ENCODE results near the gene SMPD3.

The SMPD3 gene

DNA sequence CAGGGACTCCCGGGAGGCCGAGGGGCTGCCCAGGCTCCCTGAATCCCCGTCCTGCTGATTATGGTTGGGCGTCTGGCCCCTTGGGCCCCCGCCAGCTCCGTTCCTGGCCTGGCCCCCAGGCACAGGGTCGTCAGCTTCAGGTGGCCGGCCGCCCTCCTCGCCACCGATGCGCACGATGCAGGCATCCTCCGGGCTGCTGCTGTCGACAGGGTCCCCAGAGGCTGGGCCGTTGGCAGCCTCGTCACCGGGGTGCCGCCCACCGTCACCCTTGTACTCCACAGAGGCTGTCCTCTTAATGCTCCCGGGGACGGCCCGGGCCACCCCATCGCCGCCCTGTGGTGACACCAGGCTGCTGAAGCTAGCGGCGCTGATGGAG is 77.0 kb downstream of the SMPD3 start:
- no peaks in the 10 kb centered on the region for H3K9me3 ChIP-seq (ENCODE audit: low read length)
- no peaks in the 10 kb centered on the region for H3K36me3 ChIP-seq (ENCODE audit: insufficient read depth, low read length)
- H2AFZ ChIP-seq (ENCODE audit: low read depth, low read length), result no peak overlapping the region
- no peak overlapping the region for H3K4me3 ChIP-seq (ENCODE audit: low read length)
- peaks cover 10% of the 10 kb centered on the region for H3K4me1 ChIP-seq (ENCODE audit: insufficient read depth, low read length)
- no peaks in the 10 kb centered on the region for H3K27me3 ChIP-seq (ENCODE audit: insufficient read depth, low read length)

DNA sequence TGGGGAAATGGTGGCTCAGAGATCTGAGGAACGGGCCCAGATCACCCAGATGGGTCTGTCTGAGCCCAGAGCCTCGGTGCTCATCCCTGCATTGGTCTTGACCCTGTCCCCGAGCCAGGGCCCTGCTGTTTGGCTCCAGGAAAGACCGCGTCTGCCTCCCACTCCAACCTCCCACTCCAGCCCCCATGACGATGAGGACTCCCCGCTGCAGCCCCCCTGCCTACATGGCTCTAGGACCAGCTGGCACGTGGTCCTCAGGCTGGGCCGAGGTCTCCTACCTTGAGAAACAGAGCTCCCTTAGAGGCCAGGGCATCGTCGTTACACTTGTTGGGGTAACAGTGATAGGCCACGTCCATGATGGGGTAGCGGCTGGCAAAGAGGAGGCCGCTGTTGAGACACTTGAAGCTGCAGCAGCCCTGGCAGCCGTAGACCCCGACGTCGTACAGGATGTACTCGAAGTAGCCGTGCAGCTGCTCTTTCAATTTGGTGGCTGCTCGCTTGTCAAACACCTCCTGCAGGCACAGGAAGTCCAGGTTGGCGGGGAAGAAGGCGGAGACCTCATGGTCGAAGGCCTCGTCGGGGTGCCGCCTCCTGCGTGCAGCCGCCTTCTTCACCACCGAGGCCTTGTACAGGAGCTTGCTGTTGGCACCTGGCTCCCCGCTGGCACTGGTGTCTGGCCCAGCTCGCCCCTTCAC is 77.6 kb downstream of the SMPD3 start:
- no peak overlapping the region for H2AFZ ChIP-seq (ENCODE audit: low read depth, low read length)
- no peaks in the 10 kb centered on the region for H3K36me3 ChIP-seq (ENCODE audit: insufficient read depth, low read length)
- no peaks in the 10 kb centered on the region for H3K27me3 ChIP-seq (ENCODE audit: insufficient read depth, low read length)
- H3K4me1 ChIP-seq (ENCODE audit: insufficient read depth, low read length), result peaks cover 9% of the 10 kb centered on the region
- no peaks in the 10 kb centered on the region for H3K9me3 ChIP-seq (ENCODE audit: low read length)
- no peak overlapping the region for H3K4me3 ChIP-seq (ENCODE audit: low read length)

DNA sequence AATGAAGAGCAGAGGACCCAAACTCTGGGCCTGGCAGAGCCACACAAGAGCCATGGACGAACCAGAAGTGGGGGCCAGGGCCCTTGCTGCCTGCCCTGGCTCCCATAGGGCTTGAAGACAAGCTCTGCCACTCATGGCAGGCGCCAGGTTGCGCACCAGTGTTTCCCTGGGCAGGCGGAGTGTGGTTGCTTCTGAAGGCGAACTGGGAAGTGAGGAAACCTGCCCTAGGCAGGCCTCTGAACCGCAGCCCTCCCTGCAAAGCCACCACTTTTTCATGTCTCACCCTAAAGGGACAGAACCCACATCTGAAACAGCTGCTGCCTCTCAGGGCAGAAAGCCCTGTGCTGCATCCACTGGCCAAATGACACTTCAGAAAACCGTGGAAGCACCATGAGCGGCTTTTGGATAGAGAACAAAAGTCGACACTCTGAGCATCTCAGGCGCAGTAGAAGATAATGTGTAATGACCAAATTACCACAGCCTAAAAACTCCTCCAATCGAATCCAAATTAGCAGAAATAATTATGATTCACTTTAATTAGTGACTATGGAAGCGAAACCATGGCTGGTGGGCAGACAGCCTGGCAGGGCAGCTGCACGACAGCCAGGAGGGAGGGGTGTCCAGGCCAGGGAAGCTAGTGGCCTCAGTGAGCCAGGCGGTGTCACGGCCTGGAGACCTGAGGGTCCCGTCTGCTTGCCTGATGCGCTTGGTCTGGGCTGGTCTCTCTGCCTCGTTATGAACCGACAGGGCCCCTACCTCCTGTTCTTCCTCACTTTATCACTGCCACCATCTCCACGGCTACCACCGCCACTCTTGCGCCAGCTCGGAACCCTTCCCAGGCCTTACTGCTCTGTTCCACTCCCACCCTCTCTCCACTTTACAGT is 78.4 kb downstream of the SMPD3 start:
- Histone ChIP-seq H3K9me3 (ENCODE audit: low read length) (no peaks in the 10 kb centered on the region), H3K4me1 (ENCODE audit: insufficient read depth, low read length) (peaks cover 7% of the 10 kb centered on the region), H2AFZ (ENCODE audit: low read depth, low read length) (no peak overlapping the region)

GRCh38 chr16:68369168-68369567 is 79.1 kb downstream of the SMPD3 start:
- no peaks in the 10 kb centered on the region for H3K9me3 ChIP-seq (ENCODE audit: low read length)
- H3K36me3 ChIP-seq (ENCODE audit: insufficient read depth, low read length), result no peaks in the 10 kb centered on the region
- H3K27me3 ChIP-seq (ENCODE audit: insufficient read depth, low read length), result no peaks in the 10 kb centered on the region
- no peak overlapping the region for H3K4me3 ChIP-seq (ENCODE audit: low read length)
- peaks cover 8% of the 10 kb centered on the region for H3K4me1 ChIP-seq (ENCODE audit: insufficient read depth, low read length)
- no peak overlapping the region for H2AFZ ChIP-seq (ENCODE audit: low read depth, low read length)

More for the DNA sequence above, 78.4 kb downstream of the SMPD3 start:
- Histone ChIP-seq H3K36me3 (ENCODE audit: insufficient read depth, low read length) (no peaks in the 10 kb centered on the region), H3K4me3 (ENCODE audit: low read length) (no peak overlapping the region), H3K27me3 (ENCODE audit: insufficient read depth, low read length) (no peaks in the 10 kb centered on the region)

DNA sequence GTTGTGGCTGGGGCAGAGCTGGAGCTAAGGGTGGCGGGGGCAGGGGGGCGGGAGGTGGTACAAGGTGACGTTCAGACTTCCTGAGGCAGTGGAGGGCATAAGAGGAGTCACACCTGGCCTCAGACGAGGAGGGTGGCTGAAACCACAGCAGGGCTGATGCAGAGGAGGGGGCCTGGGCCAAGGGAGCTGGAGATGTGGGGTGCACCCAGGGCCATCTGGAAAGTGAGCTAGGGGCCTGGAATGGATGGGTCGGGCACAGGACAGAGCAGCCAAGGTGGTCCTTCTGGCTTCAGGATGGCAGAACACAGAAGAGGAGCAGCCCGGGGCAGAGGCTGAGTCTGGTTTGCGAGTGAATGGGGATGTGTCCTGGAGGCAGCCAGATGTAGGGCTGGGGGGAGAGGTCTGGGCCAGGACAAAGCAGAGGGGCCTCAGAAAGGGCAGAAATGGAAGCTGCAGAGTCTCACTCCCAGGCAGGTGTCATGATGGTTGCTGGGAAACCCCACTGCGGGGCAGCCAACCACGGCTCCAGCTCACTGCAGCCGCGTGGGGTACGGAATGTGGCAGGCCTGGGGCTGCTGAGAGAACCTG is 79.9 kb downstream of the SMPD3 start:
- H3K36me3 ChIP-seq (ENCODE audit: insufficient read depth, low read length), result no peaks in the 10 kb centered on the region
- no peaks in the 10 kb centered on the region for H3K9me3 ChIP-seq (ENCODE audit: low read length)
- peaks cover 10% of the 10 kb centered on the region for H3K4me1 ChIP-seq (ENCODE audit: insufficient read depth, low read length)
- H2AFZ ChIP-seq (ENCODE audit: low read depth, low read length), result no peak overlapping the region
- no peak overlapping the region for H3K4me3 ChIP-seq (ENCODE audit: low read length)
- H3K27me3 ChIP-seq (ENCODE audit: insufficient read depth, low read length), result no peaks in the 10 kb centered on the region

DNA sequence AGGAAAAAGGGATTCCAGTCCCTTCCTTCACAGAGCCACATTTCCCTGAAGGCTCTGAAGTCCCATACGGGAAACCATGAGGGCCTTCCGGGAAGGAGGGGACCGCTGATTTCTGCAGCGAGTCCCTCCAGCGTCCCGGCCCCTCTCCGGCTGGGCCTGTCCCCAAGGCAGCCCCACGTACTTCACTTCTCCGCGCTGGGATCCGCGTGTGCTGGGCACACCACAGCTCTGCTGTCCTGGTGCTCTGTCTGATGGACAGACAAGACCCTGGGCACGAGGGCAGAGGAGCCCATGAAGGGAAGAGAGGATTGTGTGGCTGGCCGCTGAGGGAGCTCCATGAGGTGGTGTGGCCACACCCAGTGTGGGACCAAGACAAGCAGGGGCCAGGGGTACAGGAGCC is 80.4 kb downstream of the SMPD3 start:
- no peak overlapping the region for H2AFZ ChIP-seq (ENCODE audit: low read depth, low read length)
- no peak overlapping the region for H3K4me3 ChIP-seq (ENCODE audit: low read length)
- H3K36me3 ChIP-seq (ENCODE audit: insufficient read depth, low read length), result no peaks in the 10 kb centered on the region
- peaks cover 10% of the 10 kb centered on the region for H3K4me1 ChIP-seq (ENCODE audit: insufficient read depth, low read length)
- no peaks in the 10 kb centered on the region for H3K9me3 ChIP-seq (ENCODE audit: low read length)
- H3K27me3 ChIP-seq (ENCODE audit: insufficient read depth, low read length), result no peaks in the 10 kb centered on the region

GRCh38 chr16:68367440-68367839 is 80.9 kb downstream of the SMPD3 start:
- Histone ChIP-seq H3K27me3 (ENCODE audit: insufficient read depth, low read length) (no peaks in the 10 kb centered on the region), H3K4me1 (ENCODE audit: insufficient read depth, low read length) (peaks cover 10% of the 10 kb centered on the region), H2AFZ (ENCODE audit: low read depth, low read length) (no peak overlapping the region), H3K9me3 (ENCODE audit: low read length) (no peaks in the 10 kb centered on the region), H3K4me3 (ENCODE audit: low read length) (no peak overlapping the region), H3K36me3 (ENCODE audit: insufficient read depth, low read length) (no peaks in the 10 kb centered on the region)

DNA sequence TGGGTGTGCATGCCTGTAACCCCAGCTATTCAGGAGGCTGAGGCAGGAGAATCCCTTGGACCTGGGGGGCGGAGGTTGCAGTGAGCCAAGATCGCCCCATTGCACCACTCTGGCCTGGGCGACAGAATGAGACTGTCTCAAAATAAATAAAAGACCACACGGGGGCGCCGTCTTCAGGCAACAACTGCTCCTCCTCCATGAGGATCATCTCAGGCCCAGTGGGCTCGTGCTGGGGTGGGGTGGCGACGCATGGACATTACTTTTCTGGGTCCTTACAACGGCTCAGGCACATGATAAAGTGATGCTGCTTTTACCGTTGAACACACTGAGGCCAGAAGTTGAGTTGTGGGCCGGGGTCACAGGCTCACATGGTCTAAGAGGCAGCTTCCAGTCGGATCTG is 81.3 kb downstream of the SMPD3 start:
- no peaks in the 10 kb centered on the region for H3K9me3 ChIP-seq (ENCODE audit: low read length)
- H3K27me3 ChIP-seq (ENCODE audit: insufficient read depth, low read length), result no peaks in the 10 kb centered on the region
- H2AFZ ChIP-seq (ENCODE audit: low read depth, low read length), result no peak overlapping the region
- no peaks in the 10 kb centered on the region for H3K36me3 ChIP-seq (ENCODE audit: insufficient read depth, low read length)
- peaks cover 10% of the 10 kb centered on the region for H3K4me1 ChIP-seq (ENCODE audit: insufficient read depth, low read length)
- H3K4me3 ChIP-seq (ENCODE audit: low read length), result no peak overlapping the region

DNA sequence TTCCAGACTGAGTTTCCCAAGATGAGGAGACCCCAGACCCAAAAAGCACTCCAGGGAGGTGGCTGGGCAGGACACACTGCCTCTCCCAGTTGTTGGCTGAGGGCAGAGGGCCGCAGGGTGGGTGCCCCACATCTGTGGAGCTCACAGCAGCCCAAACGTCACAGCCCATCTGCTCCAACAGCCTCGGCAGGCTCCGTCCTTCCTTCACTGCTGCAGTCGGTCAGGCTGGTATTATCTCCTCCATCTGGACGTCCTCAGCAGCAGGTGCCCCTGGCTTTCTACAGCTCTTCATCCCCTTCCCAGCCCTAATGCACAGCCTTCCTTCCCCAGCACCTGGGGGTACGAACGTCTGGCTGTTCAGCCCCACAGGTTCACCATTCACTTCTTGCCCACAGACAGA is 82.2 kb downstream of the SMPD3 start:
- Histone ChIP-seq H3K9me3 (ENCODE audit: low read length) (no peaks in the 10 kb centered on the region), H3K27me3 (ENCODE audit: insufficient read depth, low read length) (no peaks in the 10 kb centered on the region), H3K4me3 (ENCODE audit: low read length) (no peak overlapping the region), H3K4me1 (ENCODE audit: insufficient read depth, low read length) (peaks cover 10% of the 10 kb centered on the region), H3K36me3 (ENCODE audit: insufficient read depth, low read length) (no peaks in the 10 kb centered on the region), H2AFZ (ENCODE audit: low read depth, low read length) (no peak overlapping the region)

- Histone ChIP-seq H3K27me3 (ENCODE audit: insufficient read depth, low read length) (no peaks in the 10 kb centered on the region), H3K4me3 (ENCODE audit: low read length) (no peak overlapping the region), H3K4me1 (ENCODE audit: insufficient read depth, low read length) (peaks cover 10% of the 10 kb centered on the region), H2AFZ (ENCODE audit: low read depth, low read length) (no peak overlapping the region), H3K36me3 (ENCODE audit: insufficient read depth, low read length) (no peaks in the 10 kb centered on the region), H3K9me3 (ENCODE audit: low read length) (no peaks in the 10 kb centered on the region)
Measured at GRCh38 chr16:68365167-68365817, 83.0 kb downstream of the SMPD3 start.

- Histone ChIP-seq H2AFZ (ENCODE audit: low read depth, low read length) (no peak overlapping the region), H3K9me3 (ENCODE audit: low read length) (no peaks in the 10 kb centered on the region), H3K36me3 (ENCODE audit: insufficient read depth, low read length) (no peaks in the 10 kb centered on the region), H3K27me3 (ENCODE audit: insufficient read depth, low read length) (no peaks in the 10 kb centered on the region), H3K4me3 (ENCODE audit: low read length) (no peak overlapping the region), H3K4me1 (ENCODE audit: insufficient read depth, low read length) (peaks cover 10% of the 10 kb centered on the region)
Measured at GRCh38 chr16:68364561-68364998, 83.7 kb downstream of the SMPD3 start.

DNA sequence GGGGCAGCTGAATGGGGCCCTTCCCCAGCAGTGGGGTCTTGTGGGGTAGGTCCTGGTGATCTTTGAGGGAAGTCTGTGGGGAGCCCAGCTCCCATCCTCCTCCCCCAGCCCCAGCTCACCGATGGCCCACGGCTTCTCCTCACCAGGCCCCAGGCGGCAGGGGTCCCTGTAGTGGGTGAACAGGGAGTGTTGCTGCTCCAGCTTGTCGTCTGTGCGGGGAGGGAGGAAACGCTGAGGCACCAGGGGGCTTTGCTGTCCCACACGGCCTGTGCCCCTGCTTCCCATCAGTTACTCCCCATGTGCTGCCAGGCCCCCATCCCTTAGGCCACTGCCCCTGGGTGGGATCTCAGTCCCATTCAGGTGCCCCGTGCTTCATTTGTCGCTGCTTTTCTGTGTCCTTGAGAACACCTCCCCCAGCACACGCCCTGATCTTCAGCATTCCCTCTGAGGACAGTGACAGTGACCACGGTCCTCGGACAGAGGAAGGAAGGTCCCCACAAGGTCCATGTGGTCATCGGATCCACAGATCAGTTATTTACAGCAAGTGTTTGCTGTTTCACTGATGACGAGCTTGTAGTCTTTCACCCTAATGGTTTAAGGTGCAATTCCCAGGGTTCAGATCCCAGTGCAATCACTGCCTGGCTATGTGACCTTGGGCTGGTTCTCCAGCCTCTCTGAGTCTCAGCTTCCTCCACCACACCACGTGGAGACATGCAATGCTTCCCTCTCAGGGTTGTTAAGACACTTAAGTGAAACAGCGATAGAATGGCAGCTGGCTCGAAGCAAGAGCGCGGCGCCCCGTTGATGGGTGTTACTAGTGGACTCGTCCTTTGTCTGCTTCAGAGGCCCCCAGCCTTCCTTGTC is 84.4 kb downstream of the SMPD3 start:
- H3K27me3 ChIP-seq (ENCODE audit: insufficient read depth, low read length), result no peaks in the 10 kb centered on the region
- no peak overlapping the region for H3K4me3 ChIP-seq (ENCODE audit: low read length)
- peaks cover 10% of the 10 kb centered on the region for H3K4me1 ChIP-seq (ENCODE audit: insufficient read depth, low read length)
- H3K9me3 ChIP-seq (ENCODE audit: low read length), result no peaks in the 10 kb centered on the region
- no peak overlapping the region for H2AFZ ChIP-seq (ENCODE audit: low read depth, low read length)
- no peaks in the 10 kb centered on the region for H3K36me3 ChIP-seq (ENCODE audit: insufficient read depth, low read length)
